OCI-LY7 (cell line): ENCODE data around the gene UBE2L3. TPM values are rescaled to one million over a fixed set of nuclear protein-coding genes. Genes with fewer than 3 reads are reported as not detected.

Source experiments
- BruUV-seq: library from RNA; stranded (reverse); fragments of 400-500 nt; replicated peaks from 2 replicates; lab custom pipeline; 2021; lab: Mats Ljungman, UMichigan
- CTCF ChIA-PET: fragments of 300-600 bp; sonication (Branson Sonifier 250); formaldehyde crosslinking; loops from one replicate; lab custom pipeline; 2022; ENCODE audit warnings: antibody characterized with exemption; ENCODE audit not compliant: unreplicated experiment; lab: Charles Lee
- POLR2A ChIA-PET: fragments of 300-600 bp; sonication (Branson Sonifier 250); formaldehyde crosslinking; loops from one replicate; lab custom pipeline; 2022; ENCODE audit warnings: antibody characterized with exemption; lab: Charles Lee
- DNase-seq: peaks from one replicate; pipeline ENCODE4 v3.0.0-alpha.2; 2015; ENCODE audit warnings: low spot score
- H2AFZ ChIP-seq: fragments of 200-600 bp; sonication (generic), shearing (Covaris generic); 2 replicates; pipeline ENCODE4 v1.6.1; 2014; ENCODE audit warnings: mild to moderate bottlenecking, antibody characterized with exemption, low read length, moderate library complexity
- H3K27ac ChIP-seq: fragments of 200-600 bp; sonication (generic); 2 replicates; pipeline ENCODE4 v1.5.1; 2014; ENCODE audit warnings: mixed run types, low read depth, mild to moderate bottlenecking, moderate library complexity, low read length, inconsistent platforms; ENCODE audit not compliant: poor library complexity, severe bottlenecking
- H3K36me3 ChIP-seq: fragments of 200-600 bp; sonication (generic); 2 replicates; pipeline ENCODE4 v1.6.1; 2014; ENCODE audit warnings: mild to moderate bottlenecking, antibody characterized with exemption, low read length, moderate library complexity, mixed read lengths; ENCODE audit not compliant: insufficient read depth
- H3K4me1 ChIP-seq: fragments of 200-600 bp; sonication (generic); 2 replicates; pipeline ENCODE4 v1.5.1; 2014; ENCODE audit warnings: mild to moderate bottlenecking, low read length; ENCODE audit not compliant: insufficient read depth, poor library complexity, severe bottlenecking
- H3K4me2 ChIP-seq: fragments of 200-600 bp; sonication (generic); 2 replicates; pipeline ENCODE4 v1.6.1; 2014; ENCODE audit warnings: mild to moderate bottlenecking, low read length
- H3K4me3 ChIP-seq: fragments of 200-600 bp; sonication (generic); 2 replicates; pipeline ENCODE4 v1.5.1; 2014; ENCODE audit warnings: mild to moderate bottlenecking, low read depth, low read length; ENCODE audit not compliant: poor library complexity, severe bottlenecking
- H3K79me2 ChIP-seq: fragments of 200-600 bp; sonication (generic); 2 replicates; pipeline ENCODE4 v1.6.1; 2016; ENCODE audit warnings: low read depth, mild to moderate bottlenecking, low read length, moderate library complexity, mixed read lengths; ENCODE audit not compliant: insufficient read depth
- H3K9me2 ChIP-seq: fragments of 200-600 bp; sonication (generic); 2 replicates; pipeline ENCODE4 v1.6.1; 2016; ENCODE audit warnings: mild to moderate bottlenecking, low read length, mixed read lengths; ENCODE audit not compliant: insufficient read depth
- H3K9me3 ChIP-seq: fragments of 200-600 bp; sonication (generic); 2 replicates; pipeline ENCODE4 v1.6.1; 2014; ENCODE audit warnings: mild to moderate bottlenecking, mixed run types, low read length, mixed read lengths
- H4K20me1 ChIP-seq: fragments of 200-600 bp; sonication (generic); 2 replicates; pipeline ENCODE4 v1.6.1; 2014; ENCODE audit warnings: mild to moderate bottlenecking, antibody characterized with exemption, low read length, moderate library complexity, mixed read lengths; ENCODE audit not compliant: insufficient read depth
- CTCF ChIP-seq: fragments of 200-600 bp; sonication (generic); conservative IDR thresholded peaks from 2 replicates; pipeline ENCODE4 v1.5.1; 2014; ENCODE audit warnings: mild to moderate bottlenecking, antibody characterized with exemption, low read length, moderate library complexity, mixed read lengths
- EZH2phosphoT487 ChIP-seq: fragments of 200-600 bp; sonication (generic); IDR thresholded peaks from 2 replicates; pipeline ENCODE4 v1.6.1; 2018; ENCODE audit warnings: low read depth, borderline replicate concordance, mild to moderate bottlenecking, mixed run types, antibody characterized with exemption, low read length, moderate library complexity, mixed read lengths
- intact Hi-C: fragments of 100-400 bp; cut with micrococcal nuclease; formaldehyde crosslinking; loops from one replicate; pipeline ENCODE4 v1.10.0; 2022; ENCODE audit not compliant: unreplicated experiment
- total RNA-seq, 2 experiments: library from RNA; depleted of rRNA in 1 of 2; stranded (reverse); fragments of >200 nt in 1 of 2; shearing (Covaris generic) in 1 of 2; gene quantifications; 2 replicates each; pipeline ENCODE4 v1.2.3, GENCODE V29; 2014 to 2022

The UBE2L3 gene
- total RNA-seq, 2 experiments from 2014 or later, result 63.8 to 67.1 TPM

DNA sequence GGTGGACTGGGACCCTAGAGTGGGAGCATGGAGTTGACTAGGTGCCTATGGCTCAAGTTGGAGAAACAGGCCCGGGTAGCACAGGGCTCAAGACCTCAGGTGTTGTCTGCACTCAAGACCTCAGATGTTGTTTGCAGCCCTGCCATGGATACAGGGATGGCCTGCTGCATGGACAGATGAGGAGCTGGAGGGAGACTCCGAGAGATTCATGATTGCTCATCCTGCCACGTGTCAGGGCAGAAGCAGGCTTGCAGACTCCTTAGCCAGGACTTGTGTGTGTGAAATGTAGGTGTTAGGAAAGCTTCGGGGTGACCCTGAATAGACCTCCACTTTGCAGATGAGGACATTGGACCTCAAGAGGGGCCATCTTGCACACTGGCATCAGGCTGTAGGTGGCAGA lies 66.0 kb downstream of the UBE2L3 start:
- no peak overlapping the region for H3K4me3 ChIP-seq
- H3K9me3 ChIP-seq, result no peaks in the 10 kb centered on the region
- peaks cover 2% of the 10 kb centered on the region for H3K36me3 ChIP-seq
- ChIA-PET CTCF (no interaction called here), POLR2A (interaction anchor here (1.5 kb wide), 1 partner anchor 8 kb away, joined by 17 read pairs; the partner anchor contains the start of gene SDF2L1)
- H3K79me2 ChIP-seq, result peaks cover 5% of the 10 kb centered on the region; the same call in 1 of the 2 replicates
- TF ChIP-seq CTCF, result no peak
- no peak for TF ChIP-seq EZH2phosphoT487
- H3K9me2 ChIP-seq, result no peaks in the 10 kb centered on the region
- H4K20me1 ChIP-seq, result no peaks in the 10 kb centered on the region
- BruUV-seq, result no TSS peak
- intact Hi-C loops, result no loop called here
- H2AFZ ChIP-seq, result no peak overlapping the region
- no peak for DNase-seq
- H3K27ac ChIP-seq, result no peak overlapping the region
- no peak overlapping the region for H3K4me2 ChIP-seq
- peaks cover 30% of the 10 kb centered on the region for H3K4me1 ChIP-seq

DNA sequence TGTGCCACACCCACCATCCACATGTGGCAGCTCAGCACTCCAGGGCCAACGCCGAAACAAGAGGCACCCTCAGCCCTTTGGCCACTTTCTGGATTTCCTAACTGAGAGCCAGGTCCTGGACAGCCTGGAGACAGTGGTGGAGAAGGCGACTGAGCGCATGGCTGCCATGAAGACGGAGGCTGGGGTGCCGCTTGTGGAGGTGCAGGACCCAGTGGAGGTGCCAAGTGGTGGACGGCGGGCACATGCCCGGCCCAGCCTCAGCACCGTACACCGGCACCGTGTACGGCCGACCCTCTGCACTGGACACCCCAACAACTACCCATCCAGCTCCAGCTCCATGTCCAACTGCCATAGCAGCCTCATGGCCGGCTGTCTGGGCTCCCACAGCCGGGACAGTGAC lies 66.6 kb downstream of the UBE2L3 start:
- Histone ChIP-seq H4K20me1 (no peaks in the 10 kb centered on the region), H3K4me1 (peaks cover 25% of the 10 kb centered on the region), H3K27ac (no peak overlapping the region), H3K36me3 (no peaks in the 10 kb centered on the region), H3K4me2 (no peak overlapping the region), H3K9me2 (no peaks in the 10 kb centered on the region), H3K4me3 (no peak overlapping the region), H3K79me2 (no peaks in the 10 kb centered on the region; the same call in 1 of the 2 replicates), H3K9me3 (no peaks in the 10 kb centered on the region), H2AFZ (no peak overlapping the region)
- no TSS peak for BruUV-seq
- no peak for TF ChIP-seq CTCF
- TF ChIP-seq EZH2phosphoT487, result no peak
- ChIA-PET POLR2A (no interaction called here), CTCF (no interaction called here)
- no peak for DNase-seq
- intact Hi-C loops, result no loop called here

- TF ChIP-seq EZH2phosphoT487 (no peak), CTCF (no peak)
- no peak for DNase-seq
- Histone ChIP-seq H2AFZ (no peak overlapping the region), H3K79me2 (no peaks in the 10 kb centered on the region; the same call in 1 of the 2 replicates), H3K9me3 (no peaks in the 10 kb centered on the region), H3K27ac (no peak overlapping the region), H3K4me1 (peaks cover 25% of the 10 kb centered on the region), H3K4me2 (no peak overlapping the region), H3K36me3 (no peaks in the 10 kb centered on the region), H3K9me2 (no peaks in the 10 kb centered on the region), H4K20me1 (no peaks in the 10 kb centered on the region), H3K4me3 (no peak overlapping the region)
- intact Hi-C loops, result no loop called here
- POLR2A ChIA-PET, result no interaction called here
- CTCF ChIA-PET, result no interaction called here
- no TSS peak for BruUV-seq
Observed at GRCh38 chr22:21634844-21635243, 67.3 kb downstream of the UBE2L3 start.
